ENCODE results near the gene TAPBP.

DNA sequence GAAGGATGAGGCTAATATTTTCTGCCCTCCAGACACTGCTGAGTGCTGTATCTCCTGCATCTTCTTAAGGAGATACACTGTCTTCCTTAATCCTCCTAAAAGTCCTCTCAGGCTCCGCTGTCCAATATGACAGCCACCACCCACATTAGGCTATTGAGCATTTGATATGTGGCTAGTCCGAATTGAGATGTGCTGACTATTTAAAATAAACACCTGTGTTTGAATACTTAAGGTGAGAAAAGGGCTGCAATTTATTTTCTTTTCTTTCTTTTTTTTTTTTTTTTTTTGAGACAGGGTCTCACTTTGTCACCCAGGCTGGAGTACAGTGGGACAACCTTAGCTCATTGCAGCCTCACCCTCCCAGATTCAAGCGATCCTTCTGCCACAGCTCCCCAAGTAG is 12.0 kb downstream of the TAPBP start:
- TF ChIP-seq, protein P1, sequence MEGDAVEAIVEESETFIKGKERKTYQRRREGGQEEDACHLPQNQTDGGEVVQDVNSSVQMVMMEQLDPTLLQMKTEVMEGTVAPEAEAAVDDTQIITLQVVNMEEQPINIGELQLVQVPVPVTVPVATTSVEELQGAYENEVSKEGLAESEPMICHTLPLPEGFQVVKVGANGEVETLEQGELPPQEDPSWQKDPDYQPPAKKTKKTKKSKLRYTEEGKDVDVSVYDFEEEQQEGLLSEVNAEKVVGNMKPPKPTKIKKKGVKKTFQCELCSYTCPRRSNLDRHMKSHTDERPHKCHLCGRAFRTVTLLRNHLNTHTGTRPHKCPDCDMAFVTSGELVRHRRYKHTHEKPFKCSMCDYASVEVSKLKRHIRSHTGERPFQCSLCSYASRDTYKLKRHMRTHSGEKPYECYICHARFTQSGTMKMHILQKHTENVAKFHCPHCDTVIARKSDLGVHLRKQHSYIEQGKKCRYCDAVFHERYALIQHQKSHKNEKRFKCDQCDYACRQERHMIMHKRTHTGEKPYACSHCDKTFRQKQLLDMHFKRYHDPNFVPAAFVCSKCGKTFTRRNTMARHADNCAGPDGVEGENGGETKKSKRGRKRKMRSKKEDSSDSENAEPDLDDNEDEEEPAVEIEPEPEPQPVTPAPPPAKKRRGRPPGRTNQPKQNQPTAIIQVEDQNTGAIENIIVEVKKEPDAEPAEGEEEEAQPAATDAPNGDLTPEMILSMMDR (IDR thresholded peaks at IDR 0.05) = no peak
- TF ChIP-seq USF2 (IDR thresholded peaks at IDR 0.05) (no peak), FOSL2 (IDR thresholded peaks at IDR 0.05) (no peak), FOSL2 (CRISPR knock-in tag; IDR thresholded peaks at IDR 0.05) (no peak), RAD21 (conservative IDR thresholded peaks at IDR 0.05 in 1 of 2, IDR thresholded peaks at IDR 0.05 in 1 of 2) (no peak), POLR2A (IDR thresholded peaks at IDR 0.05; ENCODE audit: low read length) (no peak), KDM1A (IDR thresholded peaks at IDR 0.05; ENCODE audit: low read depth) (no peak), EP300 (IDR thresholded peaks at IDR 0.05) (no peak), HDAC2 (IDR thresholded peaks at IDR 0.05) (no peak), NR3C1 (IDR thresholded peaks at IDR 0.05) (no peak)
- TF ChIP-seq, protein P2, sequence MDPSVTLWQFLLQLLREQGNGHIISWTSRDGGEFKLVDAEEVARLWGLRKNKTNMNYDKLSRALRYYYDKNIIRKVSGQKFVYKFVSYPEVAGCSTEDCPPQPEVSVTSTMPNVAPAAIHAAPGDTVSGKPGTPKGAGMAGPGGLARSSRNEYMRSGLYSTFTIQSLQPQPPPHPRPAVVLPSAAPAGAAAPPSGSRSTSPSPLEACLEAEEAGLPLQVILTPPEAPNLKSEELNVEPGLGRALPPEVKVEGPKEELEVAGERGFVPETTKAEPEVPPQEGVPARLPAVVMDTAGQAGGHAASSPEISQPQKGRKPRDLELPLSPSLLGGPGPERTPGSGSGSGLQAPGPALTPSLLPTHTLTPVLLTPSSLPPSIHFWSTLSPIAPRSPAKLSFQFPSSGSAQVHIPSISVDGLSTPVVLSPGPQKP (IDR thresholded peaks at IDR 0.05; ENCODE audit: low read depth, low read length) = no peak
